BJ (cell line): ENCODE measurements around the gene DPY19L3. TPM values are rescaled to one million over a fixed set of nuclear protein-coding genes. Genes with fewer than 3 reads are reported as not detected.

Source experiments
- CTCF ChIA-PET: fragments of 350-600 bp; formaldehyde crosslinking; extraction: SDS; loops from one replicate; lab custom pipeline; 2021; ENCODE audit warnings: antibody characterized with exemption, inconsistent platforms; lab: Yijun Ruan, JAX
- POLR2A ChIA-PET: fragments of 300-600 bp; sonication (Branson Sonifier 250); formaldehyde crosslinking; extraction: SDS; loops from one replicate; lab custom pipeline; 2021; ENCODE audit warnings: antibody characterized with exemption; lab: Charles Lee
- DNase-seq: peaks from one replicate; pipeline ENCODE4 v3.0.0-alpha.2; 2011; ENCODE audit warnings: low read depth
- H3K27me3 ChIP-seq: 2 replicates; pipeline ENCODE4 v1.6.0; 2011; ENCODE audit warnings: low read length; ENCODE audit not compliant: control insufficient read depth, insufficient read depth
- H3K36me3 ChIP-seq: 2 replicates; pipeline ENCODE4 v1.5.1; 2011; ENCODE audit warnings: low read length; ENCODE audit not compliant: control insufficient read depth, insufficient read depth
- H3K4me3 ChIP-seq: 2 replicates; pipeline ENCODE4 v1.5.1; 2011; ENCODE audit warnings: low read depth, mild to moderate bottlenecking, control low read depth, low read length
- CTCF ChIP-seq: IDR thresholded peaks from 2 replicates; pipeline ENCODE4 v1.5.1; 2011; ENCODE audit warnings: low read depth, mild to moderate bottlenecking, control low read depth, inconsistent platforms, low read length, moderate library complexity; ENCODE audit not compliant: insufficient read depth
- polyA plus RNA-seq: library from polyadenylated mRNA; depleted of rRNA; stranded (reverse); fragments of >200 nt; gene quantifications from 2 replicates; pipeline ENCODE4 v1.2.3, GENCODE V29; 2011

Gene DPY19L3
- polyA plus RNA-seq, 1 experiment, result 31.9 TPM

- ChIA-PET CTCF (interaction anchor here (2.7 kb wide), 1 partner anchor 10 kb away, joined by 18 read pairs; no protein-coding TSS in a partner anchor), POLR2A (no interaction called here)
- H3K4me3 ChIP-seq, result no peak overlapping the region
- 0 out of 2 replicates have a peak, but pooled peaks cover 1% of the 10 kb centered on the region for H3K36me3 ChIP-seq
- no peak for DNase-seq
- no peaks in the 10 kb centered on the region for H3K27me3 ChIP-seq
- no peak for TF ChIP-seq CTCF
Observed at GRCh38 chr19:32367063-32367462, 38.5 kb upstream of the DPY19L3 start.

GRCh38 chr19:32367948-32368536 is 37.5 kb upstream of the DPY19L3 start:
- TF ChIP-seq CTCF, result no peak
- CTCF ChIA-PET, result interaction anchor here (1.1 to 2.7 kb wide), 2 partner anchors 11 to 53 kb away, joined by 3 to 18 read pairs; no protein-coding TSS in a partner anchor
- POLR2A ChIA-PET, result no interaction called here
- H3K27me3 ChIP-seq, result no peaks in the 10 kb centered on the region
- 0 out of 2 replicates have a peak, but pooled peaks cover 1% of the 10 kb centered on the region for H3K36me3 ChIP-seq
- DNase-seq, result no peak
- H3K4me3 ChIP-seq, result no peak overlapping the region

GRCh38 chr19:32368787-32369186 is 36.8 kb upstream of the DPY19L3 start:
- no peak for TF ChIP-seq CTCF
- no peak for DNase-seq
- Histone ChIP-seq H3K36me3 (0 out of 2 replicates have a peak, but pooled peaks cover 1% of the 10 kb centered on the region), H3K27me3 (no peaks in the 10 kb centered on the region), H3K4me3 (no peak overlapping the region)
- POLR2A ChIA-PET, result no interaction called here
- CTCF ChIA-PET, result interaction anchor here (1.1 to 2.7 kb wide), 2 partner anchors 12 to 53 kb away, joined by 3 to 18 read pairs; no protein-coding TSS in a partner anchor

GRCh38 chr19:32372726-32373517 is 32.6 kb upstream of the DPY19L3 start:
- no peak for DNase-seq
- H3K27me3 ChIP-seq, result no peaks in the 10 kb centered on the region
- ChIA-PET CTCF (interaction anchor here (1.8 kb wide), 1 partner anchor 34 kb away, joined by 6 read pairs; no protein-coding TSS in a partner anchor), POLR2A (interaction anchor here (0.7 kb wide), 1 partner anchor 33 kb away, joined by 4 read pairs; the partner anchor contains the start of gene DPY19L3)
- H3K4me3 ChIP-seq, result no peak overlapping the region
- H3K36me3 ChIP-seq, result 0 out of 2 replicates have a peak, but pooled peaks cover 1% of the 10 kb centered on the region
- TF ChIP-seq CTCF, result no peak
